ENCODE data around the gene SERTAD3.
"Not testable (repeated sequence)": the region's sequence is repeated elsewhere in the genome, so short reads cannot be mapped to it uniquely, and the experiment has no call there.

Gene SERTAD3

GRCh38 chr19:40444000-40444824 lies at the start of gene SERTAD3:
SERTAD3 (minus strand) TSS chr19:40444335; CDS start chr19:40442080, 2,255 bp downstream.
- peak; percentile 97 for DNase-seq

- DNase-seq: no peak
Measured at GRCh38 chr19:40493778-40494177, 49.6 kb upstream of the SERTAD3 start.

- DNase-seq: no peak
Measured at GRCh38 chr19:40492274-40492673, 48.1 kb upstream of the SERTAD3 start.

- no peak for DNase-seq
Measured at GRCh38 chr19:40489882-40490230, 45.7 kb upstream of the SERTAD3 start.

- DNase-seq: no peak
Measured at GRCh38 chr19:40486017-40486416, 41.9 kb upstream of the SERTAD3 start.

- DNase-seq: not testable (repeated sequence)
Measured at GRCh38 chr19:40475878-40476644, 31.9 kb upstream of the SERTAD3 start.

- no peak for DNase-seq
Measured at GRCh38 chr19:40474737-40475136, 30.6 kb upstream of the SERTAD3 start.

GRCh38 chr19:40472516-40472915 lies 28.4 kb upstream of the SERTAD3 start:
- no peak for DNase-seq

GRCh38 chr19:40471111-40471510 lies 27.0 kb upstream of the SERTAD3 start:
- DNase-seq: no peak

- no peak for DNase-seq
Measured at GRCh38 chr19:40469011-40469410, 24.9 kb upstream of the SERTAD3 start.

GRCh38 chr19:40466985-40467734 lies 23.0 kb upstream of the SERTAD3 start, which contains the start of gene SPTBN4:
SPTBN4 (plus strand) TSS chr19:40467001; CDS start chr19:40472622, 5,621 bp downstream.
- no peak for DNase-seq

- no peak for DNase-seq
Measured at GRCh38 chr19:40466219-40466984, 22.3 kb upstream of the SERTAD3 start.

- peak; percentile 82 for DNase-seq
Measured at GRCh38 chr19:40465557-40466218, 21.6 kb upstream of the SERTAD3 start, which contains the start of gene BLVRB. BLVRB (minus strand) TSS chr19:40465745; CDS start chr19:40465688, 57 bp downstream.

GRCh38 chr19:40465025-40465556 lies 21.0 kb upstream of the SERTAD3 start:
- no peak for DNase-seq

GRCh38 chr19:40464059-40465024 lies 20.2 kb upstream of the SERTAD3 start:
- peak; percentile 29 for DNase-seq

- not testable (repeated sequence) for DNase-seq
Measured at GRCh38 chr19:40463587-40464037, 19.5 kb upstream of the SERTAD3 start.

GRCh38 chr19:40461669-40462221 lies 17.6 kb upstream of the SERTAD3 start:
- no peak for DNase-seq

GRCh38 chr19:40460185-40460584 lies 16.1 kb upstream of the SERTAD3 start:
- no peak for DNase-seq

- no peak for DNase-seq
Measured at GRCh38 chr19:40458597-40458974, 14.5 kb upstream of the SERTAD3 start.
